GM19043 (cell line): Measurements from ENCODE around the gene AATK.

Experiments
- ATAC-seq: cut with Tn5 transposase; IDR thresholded peaks from one replicate; pipeline ENCODE4 v1.9.1; 2021; ENCODE audit warnings: low read depth; ENCODE audit not compliant: unreplicated experiment

Gene AATK

DNA sequence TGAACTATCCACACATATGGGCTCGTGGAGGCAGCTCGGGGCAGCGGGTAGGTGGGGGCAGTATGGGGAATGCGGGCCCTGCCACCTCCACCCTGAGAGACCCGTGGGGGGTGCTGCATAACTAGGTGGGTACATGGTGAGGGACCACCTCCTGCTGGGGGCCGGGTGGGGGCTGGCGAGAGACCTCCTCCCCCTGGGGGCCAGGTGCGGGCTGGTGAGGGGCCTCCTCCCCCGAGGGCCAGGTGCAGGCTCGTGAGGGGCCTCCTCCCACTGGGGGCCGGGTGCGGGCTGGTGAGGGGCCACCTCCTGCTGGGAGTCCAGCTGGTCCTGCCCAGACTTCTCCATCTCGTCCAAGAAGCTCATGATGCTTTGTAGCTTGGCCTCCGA is 31.4 kb upstream of the AATK start:
- no peak for ATAC-seq

DNA sequence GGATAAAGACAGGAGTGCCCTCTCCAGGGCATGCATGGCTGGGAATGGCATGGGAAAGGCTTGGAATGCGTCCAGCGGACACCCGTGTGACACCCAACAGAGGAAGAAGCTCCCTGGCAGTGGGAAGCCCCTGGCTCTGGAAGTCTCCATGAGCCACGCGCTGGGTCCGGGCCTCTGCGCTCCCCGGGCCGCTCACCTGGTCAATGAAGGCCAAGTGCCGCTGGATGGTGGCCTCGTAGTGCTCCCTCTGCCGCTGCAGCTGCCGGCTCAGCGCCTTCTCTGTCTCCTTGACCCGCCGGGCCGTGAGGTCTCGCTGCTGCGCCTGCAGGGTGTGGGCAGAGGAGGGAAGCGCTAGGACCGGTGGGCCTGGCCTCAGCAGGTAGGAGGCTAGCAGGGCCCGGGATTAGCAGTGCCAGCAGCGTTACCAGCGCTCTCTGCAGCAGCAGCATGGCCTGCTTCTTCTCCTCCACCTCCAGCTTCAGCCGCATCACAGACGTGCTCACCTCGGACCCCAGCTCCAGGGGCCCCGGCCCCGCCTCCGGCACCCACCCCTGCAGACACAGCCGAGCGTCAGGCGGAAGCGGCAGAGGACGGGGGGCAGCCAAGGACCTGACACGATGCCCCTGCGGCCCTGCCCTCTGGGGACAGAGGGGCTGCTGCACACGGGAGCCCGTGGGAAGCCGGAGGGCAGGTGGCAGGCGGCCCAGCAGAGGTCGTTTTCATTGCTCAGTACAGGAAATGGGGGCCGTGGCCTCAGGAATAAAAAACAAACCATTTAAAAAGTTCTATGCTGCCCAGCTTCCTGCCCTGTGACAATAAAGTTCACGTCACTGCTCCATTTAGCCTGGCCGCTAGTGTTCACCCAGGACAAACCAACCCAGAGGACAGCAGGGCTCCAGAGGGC is 30.7 kb upstream of the AATK start:
- no peak for ATAC-seq

DNA sequence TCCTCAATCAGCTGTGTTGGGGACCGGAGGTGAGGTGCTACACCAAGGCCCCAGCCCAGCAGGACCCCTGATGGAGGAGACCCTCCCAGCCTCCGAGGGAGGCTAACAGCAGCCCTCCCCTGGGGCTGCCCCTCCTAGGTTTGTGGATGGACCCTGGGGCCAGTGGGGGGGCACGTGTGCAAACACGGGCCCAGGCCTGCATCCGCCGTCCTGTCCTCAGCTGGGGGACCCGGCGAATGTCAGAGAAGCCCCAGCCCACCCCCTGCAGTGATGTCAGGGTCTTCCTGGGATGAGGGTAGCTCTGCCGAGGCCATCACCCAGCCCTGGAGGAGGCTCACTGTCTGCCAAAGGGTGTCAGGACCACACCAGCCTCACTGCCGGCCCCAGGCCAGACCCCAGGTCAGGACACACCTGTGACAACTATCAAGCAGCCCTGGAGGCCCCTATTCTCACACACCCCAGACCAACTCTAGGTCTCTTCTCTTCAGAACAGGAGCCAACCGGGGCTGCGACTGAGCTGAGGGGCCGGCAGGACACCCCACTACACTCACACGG is 30.0 kb upstream of the AATK start:
- no peak for ATAC-seq

DNA sequence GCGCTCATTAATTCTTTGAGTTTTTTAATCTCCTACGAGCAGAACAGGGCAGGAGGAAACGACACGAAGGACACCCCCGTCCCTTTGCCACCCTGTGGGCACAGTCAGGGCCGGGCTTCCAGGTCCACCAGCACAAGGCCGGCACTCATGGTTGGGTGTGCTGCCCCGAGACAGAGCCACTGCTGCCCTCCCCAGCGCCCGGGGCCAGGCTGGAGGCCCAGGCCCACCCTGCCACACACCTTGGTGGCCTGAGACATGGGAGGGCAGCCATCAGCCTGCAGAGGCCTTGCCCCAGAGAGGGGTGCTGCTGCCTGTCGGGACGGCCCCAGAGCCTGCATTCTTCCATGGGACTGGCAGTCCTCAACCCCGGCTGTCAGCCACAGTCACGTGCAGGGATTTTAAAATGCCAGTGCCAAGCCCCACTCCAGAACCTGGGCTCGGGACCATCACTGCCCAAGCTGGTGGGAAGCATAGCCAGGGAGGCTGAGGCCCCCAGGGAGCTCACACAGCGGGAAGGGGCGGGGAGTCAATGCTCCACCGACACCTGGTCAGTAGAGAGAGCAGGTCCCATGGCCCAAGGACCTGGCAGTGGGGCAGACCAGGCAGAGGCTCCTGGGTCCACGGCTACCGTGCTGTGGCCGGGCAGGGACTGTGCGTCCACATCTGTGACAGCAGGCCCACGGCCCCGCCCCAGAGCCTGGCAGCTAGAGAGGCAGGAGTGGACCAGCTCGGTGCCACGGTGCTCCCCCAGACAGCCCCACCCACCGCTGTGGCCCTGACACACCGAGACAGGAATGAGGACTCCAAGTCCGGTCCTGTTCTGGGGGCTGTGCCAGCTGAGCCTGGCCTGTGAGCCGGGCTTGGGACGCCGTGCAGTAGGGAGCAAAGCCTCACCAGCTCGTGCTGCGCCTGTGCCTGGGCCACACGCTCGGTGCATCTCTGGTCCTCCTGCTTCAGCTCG is 29.2 kb upstream of the AATK start:
- no peak for ATAC-seq

DNA sequence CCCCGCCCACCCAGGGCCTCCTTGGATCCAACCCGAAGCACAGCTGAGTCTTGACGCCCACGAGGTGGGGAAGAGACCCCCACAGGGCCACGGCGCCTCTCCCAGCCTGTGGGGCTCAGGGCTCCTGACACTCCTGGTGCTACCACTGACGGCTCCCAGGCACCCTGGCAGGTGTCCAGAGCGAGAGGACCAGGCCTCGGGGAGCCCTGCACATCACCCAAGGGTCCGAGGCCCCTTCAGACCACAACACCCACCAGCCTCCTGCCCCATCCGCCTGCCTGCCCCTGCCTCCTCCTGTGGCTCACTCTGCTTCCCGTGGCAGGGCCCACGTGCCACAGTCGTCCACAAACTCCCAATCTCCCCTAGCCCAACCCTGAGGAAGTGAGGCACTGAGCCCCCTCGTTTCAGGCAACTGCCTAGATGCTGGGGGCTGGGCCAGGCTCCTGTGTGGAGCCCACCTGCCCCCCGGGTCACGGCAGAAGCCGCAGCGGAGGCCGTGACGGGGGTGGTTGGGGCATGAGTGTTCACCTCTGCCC is 28.3 kb upstream of the AATK start:
- ATAC-seq = no peak

DNA sequence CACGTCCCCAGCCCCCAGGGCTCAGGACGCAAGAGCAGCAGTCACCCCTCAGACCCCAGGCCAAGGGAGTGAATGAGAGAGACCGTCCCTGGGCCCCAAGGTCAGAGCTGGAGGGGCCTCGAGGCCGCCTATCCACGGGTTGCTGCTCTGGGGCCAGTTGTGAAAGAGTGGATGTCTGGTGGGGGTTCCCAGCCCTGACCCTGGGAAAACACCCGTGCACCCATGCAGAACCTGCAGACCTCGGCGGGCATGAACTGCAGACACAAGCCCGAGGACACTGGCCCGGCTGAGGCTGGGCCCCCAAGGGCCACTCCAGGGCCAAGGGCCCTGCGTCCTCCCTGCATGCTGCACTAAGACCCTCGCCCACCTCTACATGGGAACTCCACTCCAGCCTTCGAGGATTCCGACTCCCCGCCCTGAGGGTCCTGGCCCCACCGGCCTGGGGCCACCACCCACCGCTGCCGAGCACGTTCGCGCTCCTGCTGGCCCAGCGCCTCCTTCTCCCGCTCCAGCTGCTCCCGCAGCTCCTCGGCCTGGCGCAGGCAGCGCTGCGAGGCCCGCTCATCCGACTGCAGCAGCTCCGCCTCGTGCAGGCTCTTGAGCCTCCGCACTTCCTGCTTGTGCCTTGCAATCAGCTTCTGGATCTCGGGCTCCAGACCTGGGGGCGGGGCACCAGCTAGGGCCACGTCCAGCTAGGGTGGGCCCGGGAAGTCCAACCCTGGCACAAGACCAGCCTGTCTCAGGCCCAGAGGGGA is 27.6 kb upstream of the AATK start:
- ATAC-seq = no peak

DNA sequence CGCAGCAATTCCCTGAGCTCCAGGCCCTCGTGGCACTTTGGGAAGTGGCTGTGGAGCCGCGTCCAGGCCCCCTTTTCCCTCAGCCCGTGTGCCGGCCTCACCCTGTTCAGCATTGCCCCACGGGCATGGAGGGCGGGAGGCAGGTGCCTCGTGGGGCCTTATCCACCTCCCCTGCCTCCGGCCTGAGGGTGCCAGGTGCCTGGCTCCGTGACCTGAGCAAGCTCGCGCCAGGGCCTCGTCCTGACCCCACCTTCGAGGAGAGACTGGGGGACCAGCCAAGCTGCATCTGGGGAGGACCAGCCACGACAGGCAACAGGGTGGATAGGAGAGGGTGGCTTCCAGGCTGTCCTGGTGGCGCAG is 27.0 kb upstream of the AATK start:
- ATAC-seq = no peak

DNA sequence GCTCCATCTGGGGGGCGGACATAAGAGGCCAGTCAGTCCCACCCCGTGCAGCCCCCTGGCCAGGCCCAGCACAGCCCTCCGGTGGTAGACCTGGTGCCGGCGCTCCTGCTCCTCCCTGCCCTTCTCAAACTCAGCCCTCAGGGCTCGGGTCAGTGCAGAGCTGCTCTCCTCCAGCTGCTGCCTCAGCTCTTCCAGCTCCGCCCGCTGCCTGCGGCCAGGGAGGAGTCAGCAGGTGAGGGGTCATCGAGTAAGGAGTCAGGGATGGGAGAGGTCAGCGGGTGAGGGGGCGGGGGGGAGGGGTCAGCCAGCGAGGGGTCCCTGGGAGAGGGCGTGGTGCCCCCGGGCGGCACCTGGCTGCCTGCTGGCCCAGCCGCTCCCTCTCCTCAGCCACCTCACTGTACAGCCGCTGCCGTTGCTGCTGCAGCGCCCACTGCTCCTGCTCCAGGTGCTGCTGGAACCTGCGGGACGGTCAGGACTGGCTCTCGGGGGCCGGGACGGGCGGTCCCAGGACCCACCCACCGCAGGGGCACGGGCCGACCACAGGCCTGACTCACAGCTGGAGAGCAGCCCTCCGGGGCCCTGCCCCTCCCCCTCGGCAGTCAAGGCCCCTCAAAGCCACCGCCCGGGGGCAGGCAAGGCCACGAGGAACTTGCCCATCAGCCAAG is 26.5 kb upstream of the AATK start:
- ATAC-seq = no peak

DNA sequence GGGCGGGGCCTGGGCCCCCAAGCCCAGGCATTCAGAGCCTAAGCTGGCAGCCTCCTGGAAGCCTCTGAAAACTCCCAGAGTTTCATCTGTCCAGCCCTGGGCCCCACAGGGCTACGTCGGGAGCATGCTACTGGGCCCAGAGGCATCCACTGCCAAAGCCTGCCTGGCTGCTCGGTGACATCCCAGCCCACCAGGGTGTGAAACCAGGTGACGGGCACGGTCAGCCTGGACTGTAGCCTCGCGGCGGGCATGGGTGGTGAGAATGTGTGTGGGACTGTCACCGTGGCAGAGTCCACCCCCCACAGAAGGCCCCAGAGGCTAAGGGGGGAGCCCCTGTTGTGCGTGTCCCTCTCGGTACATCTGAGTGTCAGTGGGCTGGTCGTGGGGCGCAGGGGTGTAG is 25.6 kb upstream of the AATK start:
- ATAC-seq = no peak

DNA sequence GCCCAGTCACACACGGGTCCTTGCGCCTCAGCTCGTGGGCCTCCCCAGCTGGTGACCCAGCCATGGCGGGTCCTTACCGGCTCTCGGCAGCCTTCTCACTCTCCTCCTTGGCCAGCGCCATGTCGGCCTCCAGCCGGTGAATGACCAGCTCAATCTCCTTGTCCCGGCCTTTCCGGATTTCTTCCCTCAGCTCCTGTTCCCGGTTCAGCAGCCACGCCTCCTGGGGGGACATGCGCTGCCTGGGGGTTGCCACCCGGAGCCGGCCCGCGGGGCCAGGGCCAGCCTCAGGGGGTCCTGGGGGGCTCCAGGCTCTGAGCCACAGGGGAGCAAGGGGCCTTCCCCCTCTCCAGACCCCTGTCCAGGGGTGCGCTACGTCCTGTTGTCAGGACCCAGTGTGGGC is 25.1 kb upstream of the AATK start:
- no peak for ATAC-seq

DNA sequence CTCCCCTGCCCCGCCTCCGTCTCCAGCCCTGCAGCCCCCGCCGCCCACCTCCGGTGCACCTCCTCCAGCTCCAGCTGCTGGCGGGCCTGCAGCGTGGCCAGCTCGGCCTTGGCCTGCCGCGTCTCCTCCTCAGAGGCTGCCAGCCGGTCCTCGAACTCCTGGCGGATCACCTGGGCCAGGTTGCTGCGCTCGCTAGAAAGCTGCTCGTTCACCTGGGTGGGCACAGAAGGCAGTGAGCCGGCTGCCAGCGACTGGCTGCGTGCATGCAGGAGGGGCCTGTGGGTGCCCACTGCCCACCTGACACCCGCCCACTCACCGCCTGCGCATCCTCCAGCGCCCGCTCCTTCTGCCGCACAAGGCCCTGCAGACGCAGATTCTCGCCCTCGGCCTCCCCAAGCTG is 24.6 kb upstream of the AATK start:
- ATAC-seq = no peak

DNA sequence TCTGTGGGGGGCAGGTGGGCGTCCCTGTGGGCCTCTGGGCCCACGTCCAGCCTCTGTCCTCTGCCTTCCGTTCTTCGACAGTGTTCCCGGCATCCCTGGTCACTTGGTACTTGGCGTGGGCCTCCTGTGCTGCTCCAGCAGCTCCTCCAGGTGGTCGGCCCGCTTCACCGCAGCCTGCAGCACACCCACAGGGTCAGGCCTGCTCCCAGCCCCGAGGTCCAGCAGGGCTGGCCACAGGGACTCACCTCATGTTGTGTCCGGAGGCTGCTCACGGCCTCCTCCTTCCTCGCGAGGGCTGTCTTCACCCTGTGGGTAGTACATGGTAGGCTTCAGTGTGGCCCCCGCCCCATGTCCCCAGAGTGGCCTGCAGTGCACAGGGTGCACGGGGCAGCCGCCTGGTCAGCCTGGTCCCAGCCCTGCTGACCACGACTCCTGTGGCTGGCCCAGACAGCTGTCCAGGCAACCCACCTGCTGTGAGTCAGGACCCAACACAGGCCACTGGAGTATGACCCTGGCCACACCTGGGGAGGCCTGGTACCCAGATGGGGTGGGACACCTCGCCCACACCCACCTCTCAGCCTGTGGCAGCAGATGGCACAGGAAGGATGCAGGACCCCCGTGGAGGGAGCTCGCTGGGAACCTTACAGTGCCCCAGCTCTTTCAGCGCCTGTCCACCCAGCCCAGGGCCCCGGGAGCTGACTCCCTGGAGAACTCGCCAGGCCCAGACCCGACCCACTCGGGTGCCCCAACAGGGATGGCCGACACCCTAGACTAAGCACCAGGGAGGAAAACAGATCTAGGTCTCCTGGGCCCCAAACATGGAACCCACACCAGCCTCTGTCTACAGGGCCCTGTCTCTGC is 23.9 kb upstream of the AATK start:
- ATAC-seq = no peak

DNA sequence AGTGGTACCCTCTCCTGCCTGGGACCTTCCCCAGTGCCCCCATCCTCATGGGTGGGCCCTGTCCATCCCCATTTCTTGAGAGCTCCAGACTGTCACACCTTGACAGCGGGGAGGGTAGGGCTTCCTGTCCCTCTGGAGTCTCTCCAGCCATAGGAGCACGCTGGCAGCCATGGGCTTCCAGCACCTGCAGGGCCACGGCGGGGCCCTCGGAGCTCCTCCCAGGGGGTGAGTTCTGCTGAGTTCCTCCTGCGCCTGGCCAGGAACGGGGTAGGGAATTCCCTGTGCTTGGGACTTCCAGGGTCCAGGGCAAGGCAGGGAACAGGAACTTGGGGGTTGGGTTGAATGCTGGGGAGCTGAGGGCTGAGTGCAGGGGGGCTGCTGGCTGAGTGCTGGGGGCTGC is 23.0 kb upstream of the AATK start:
- ATAC-seq = no peak

DNA sequence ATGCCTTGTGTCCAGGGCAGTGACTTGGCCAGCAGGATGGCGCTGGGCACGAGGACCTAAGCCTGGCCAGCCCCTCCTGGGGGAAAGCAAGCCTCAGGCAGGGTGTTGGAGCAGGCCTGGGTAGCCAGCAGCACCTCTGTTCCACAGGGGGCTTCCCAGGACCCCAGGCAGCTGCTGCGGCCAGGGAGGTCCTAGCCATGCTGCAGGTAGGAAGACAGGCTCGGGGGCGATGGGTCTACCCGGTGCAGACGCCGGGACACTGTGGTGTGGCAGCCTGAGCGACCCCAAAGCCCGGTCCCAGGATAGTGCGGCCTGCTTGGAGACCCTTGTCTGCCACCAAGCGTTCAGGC is 22.4 kb upstream of the AATK start:
- no peak for ATAC-seq

DNA sequence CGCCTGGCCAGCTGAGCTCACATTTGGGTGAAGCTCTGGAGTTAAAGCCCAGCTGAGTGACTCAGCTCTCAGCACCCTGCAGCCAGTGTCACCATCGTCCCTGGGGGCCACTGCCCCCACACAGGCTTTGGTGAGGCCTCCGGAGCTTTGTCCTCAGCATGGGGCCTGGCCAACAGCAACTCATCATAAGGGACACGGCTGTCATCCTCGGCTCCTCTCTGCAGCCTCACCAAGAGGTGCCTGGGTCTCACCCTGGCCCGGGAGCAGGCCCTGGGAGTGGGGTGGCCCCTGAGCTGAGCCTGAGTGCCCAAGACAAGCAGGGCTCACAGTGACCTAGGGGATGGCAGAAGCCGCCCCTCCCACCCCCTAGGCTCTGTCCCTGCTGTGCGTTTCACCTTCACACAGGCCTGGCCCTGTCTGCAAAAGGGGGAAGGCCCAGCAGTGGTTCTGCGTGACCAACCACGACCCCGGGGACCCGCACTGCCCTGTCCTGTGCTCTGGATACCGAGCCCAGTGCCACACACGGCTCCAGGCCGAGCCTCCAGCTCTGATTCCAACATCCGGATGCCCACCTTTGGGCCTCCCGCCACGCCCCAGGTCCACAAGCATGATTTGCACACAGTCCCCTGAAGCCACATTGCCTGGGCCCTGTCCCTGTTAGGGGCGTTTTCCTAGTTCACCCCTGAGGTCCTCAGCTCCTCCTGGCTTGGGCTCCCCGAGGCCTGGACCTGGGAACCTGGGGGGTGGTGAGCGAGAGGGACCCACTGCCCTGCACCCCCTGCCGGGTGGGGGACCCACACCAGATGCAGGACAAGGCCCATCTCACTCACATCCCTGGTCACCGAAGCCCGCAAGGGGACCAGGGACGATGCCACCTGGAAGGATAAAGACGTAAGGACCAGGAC is 21.8 kb upstream of the AATK start:
- no peak for ATAC-seq

DNA sequence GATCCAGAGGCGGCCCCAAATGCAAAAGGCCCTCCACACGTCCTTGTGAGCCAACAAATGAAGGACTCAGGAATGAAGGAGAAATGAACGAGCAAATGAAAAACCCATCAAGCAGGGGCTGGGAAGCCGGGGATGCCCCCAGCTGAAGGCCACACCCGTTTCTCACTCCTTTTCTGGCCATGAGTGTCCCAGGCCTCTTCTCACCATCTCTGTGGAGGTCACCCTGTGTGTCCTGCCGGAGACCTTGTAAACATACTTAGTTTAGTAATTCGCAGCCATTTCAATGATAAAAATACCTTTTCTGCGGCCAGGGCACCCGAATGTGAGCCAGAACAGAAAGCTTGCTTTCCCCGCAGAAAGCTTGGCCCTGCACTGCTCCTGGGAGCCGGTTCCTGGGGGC is 21.1 kb upstream of the AATK start:
- no peak for ATAC-seq

DNA sequence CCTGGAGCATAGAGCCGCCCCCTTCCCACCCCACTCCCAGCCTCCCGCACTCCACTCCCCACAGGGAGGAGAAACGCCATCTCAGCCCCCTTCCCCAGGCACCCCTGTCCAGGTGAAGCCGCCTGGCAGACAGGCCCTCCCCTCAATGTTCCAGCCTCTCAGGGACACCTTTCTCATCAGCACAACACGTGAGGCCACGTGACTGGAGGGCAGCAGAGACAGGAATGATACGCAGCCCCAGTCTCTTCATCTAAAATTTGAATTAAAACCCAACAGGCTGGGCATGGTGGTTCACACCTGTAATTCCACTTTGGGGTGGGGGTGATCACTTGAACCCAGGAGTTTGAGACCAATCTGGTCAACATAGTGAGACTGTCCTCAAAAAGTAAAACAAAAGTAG is 20.2 kb upstream of the AATK start:
- no peak for ATAC-seq

DNA sequence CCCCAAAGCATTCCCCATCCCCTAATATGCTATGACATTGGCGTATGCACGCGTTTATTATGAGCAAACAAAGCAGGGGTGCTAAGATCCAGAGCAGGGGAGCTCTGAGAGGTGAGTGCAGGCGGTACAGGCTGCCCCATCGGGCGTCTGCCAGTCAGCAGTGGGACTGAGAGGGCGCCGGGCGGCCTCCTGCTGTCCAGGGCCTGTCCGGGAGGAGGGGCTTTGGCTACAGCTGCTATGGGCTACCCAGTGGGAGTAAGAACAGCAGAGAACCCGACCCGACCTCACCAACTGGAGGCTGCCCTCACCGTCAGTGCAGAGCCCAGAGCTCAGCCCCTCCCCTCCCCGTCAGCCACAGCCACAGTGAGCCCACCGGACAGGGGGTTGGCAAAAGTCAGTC is 18.5 kb upstream of the AATK start:
- ATAC-seq = no peak
